ENCODE data around the gene MND1.
"Not testable (repeated sequence)": the region's sequence is repeated elsewhere in the genome, so short reads cannot be mapped to it uniquely, and the experiment has no call there.

The MND1 gene

DNA sequence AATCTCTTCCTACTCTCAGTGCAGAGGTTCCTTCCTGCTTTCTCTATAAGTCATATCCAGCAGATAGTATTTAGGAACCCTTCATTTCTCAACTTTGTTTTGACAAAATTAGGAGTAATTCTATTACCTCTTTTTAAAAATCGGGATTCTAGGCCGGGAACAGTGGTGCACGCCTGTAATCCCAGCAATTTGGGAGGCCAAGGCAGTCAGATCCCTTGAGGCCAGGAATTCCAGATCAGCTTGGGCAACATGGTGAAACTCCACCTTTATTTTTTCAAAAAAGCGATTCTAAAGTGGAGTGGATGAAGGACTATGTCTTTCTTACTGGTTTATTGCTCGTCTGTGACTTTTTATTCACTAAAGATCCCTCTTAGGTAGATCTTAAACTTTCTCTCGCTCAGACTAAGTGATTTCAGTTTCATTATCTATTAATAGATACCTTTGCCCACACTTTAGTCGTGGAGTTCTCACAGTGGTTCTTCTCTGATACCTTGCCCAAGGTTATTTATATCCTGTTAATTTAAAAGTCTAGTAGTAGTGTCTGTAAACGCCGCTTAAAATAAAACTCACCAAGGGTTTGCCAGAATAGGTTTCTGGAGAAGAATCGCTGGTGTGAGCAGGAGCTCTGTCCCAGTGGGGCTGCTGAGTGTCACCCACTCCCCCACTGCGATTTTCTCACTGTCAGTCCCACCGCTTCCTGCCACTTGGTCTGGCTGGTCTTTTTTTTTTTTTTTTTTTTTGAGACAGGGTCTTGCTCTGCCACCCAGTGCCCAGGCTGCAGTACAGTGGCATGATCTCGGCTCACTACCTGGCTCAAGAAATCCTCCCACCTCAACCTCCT is 94.6 kb downstream of the MND1 start:
- no peak for DNase-seq (ENCODE audit: low read depth in 1 of 2, low spot score in 1 of 2)

DNA sequence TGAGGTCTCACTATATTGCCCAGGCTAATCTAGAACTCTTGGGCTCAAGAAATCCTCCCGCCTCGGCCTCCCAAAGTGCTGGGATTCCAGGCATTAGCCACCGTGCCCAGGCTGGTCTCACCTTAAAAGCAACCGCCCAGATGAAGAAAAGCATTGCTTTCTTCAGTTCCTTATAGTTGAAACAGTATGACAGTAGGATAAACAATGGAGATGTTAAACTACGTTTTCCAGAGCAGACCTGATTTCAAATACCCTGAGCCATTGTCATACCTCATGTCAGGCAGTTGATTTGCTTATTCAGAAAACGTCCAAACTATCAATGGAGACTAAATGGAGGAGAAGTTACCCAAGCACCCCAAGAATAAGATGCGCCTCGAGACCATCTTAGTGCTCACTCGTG is 95.3 kb downstream of the MND1 start:
- no peak for DNase-seq (ENCODE audit: low read depth in 1 of 2, low spot score in 1 of 2)

DNA sequence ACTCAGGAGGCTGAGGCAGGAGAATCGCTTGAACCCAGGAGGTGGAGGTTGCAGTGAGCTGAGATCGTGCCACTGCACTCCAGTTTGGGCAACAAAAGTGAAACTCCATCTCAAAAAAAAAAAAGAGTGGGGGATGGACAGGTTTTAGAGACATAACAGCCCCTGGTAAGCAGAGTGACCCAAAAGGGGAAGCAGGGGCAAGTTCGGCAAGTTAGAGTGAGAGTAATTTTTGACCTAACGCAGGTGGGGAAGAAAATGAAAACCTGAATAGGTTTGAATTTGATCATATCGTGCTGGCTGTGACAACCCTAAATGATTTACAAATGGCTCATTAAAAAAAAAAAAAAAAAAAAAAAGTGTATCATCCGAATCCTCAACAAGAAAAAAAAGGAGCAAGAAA is 96.0 kb downstream of the MND1 start:
- no peak for DNase-seq (ENCODE audit: low read depth in 1 of 2, low spot score in 1 of 2)

DNA sequence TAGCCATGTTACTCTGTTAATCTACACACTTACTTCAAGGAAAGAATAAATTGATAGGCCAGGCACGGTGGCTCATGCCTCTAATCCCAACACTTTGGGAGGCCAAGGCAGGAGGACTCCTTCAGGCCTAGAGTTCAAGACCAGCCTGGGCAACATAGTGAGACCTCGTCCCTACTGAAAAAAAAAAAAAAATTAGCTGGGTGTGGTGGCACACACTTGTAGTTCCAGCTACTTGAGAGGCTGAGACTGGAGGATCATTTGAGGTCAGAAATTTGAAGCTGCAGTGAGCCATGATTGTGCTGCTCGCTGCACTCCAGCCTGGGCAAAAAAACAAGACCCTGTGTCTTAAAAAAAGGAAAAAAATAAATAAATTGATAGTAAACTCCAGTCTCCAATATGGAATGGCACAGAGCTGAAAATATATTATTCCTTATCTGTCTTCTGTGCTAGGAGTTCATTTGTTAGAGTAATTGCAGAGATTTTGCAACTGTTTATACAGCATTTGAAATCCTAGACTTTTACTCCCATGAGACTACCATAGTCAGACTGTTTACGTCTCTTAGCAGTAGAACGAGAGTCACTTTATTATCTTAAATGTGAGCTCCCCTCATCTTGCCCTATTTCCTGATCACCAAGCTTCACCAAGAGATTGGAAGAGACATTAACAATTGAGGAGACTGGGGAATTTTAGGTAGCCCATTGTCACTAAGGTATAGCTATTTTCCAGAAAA is 102.9 kb downstream of the MND1 start:
- DNase-seq (ENCODE audit: low read depth in 1 of 2, low spot score in 1 of 2): no peak

DNA sequence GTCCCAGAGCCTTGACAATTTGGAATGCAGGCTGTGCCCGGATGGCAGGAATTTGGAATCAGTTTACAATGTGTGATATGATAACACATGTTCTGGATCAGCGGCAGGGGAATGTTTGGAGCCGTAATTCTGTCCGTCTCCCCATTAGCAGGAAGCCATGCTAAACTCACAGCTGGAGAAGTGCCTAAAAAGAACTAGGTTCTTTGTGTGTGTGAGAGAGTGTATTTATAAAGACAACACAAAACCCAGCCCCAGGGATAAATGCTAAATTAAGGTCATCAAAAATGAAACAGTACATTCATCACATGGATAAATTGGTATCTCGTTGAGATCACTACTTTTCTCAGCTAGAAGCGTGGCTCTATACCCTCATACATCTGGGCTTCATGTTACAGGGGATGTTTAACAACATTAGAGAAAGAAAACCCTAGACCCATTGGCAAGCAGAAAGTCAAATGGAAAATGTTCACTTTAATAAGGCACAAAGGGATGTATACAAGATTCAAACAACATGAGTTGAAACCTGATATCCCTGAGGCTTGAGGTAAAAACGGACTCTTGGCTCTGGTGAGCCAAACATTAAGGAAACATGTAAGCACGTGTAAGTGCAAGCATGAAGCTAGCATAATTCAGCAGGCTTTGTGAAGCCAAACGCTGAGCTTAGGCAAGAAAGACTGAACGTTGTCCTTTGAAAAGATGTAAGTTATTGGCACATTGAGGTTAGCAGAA is 103.7 kb downstream of the MND1 start:
- no peak for DNase-seq (ENCODE audit: low read depth in 1 of 2, low spot score in 1 of 2)

DNA sequence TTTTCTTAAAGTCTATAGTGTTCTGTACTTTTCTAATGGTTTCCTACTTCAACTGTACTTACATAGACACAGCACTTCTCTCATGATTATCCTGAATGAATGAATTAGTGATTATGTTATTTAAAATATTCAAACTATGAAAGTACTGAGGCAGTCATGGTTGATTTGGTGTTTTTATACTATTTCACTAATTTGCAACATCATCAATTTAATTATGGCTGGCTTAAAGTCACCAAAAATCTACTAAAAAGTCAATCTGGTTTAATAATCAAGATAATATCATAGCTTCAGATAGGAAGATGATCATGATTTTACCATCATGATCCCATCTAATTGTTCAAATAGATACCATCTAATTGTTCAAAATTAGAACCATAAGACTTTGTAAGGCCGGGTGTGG is 104.8 kb downstream of the MND1 start:
- DNase-seq (ENCODE audit: low read depth in 1 of 2, low spot score in 1 of 2): no peak

DNA sequence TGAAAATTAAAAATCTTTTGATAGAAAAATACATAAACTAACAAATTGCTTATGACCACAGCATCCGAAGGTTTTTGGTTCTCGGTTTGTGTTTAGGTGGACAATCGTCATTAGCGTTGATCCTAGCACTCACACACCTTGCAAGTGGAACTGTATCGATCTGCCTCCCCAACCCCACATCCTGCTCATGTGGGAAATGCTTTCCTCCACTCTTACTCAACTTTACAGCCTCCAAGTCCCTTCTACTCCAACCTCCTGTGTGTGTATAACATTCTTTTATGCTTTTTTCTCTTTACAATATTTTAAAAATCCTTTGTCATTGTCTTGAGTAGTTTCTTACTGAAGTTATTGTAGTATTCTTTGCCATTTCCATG is 106.0 kb downstream of the MND1 start:
- DNase-seq (ENCODE audit: low read depth in 1 of 2, low spot score in 1 of 2): no peak

DNA sequence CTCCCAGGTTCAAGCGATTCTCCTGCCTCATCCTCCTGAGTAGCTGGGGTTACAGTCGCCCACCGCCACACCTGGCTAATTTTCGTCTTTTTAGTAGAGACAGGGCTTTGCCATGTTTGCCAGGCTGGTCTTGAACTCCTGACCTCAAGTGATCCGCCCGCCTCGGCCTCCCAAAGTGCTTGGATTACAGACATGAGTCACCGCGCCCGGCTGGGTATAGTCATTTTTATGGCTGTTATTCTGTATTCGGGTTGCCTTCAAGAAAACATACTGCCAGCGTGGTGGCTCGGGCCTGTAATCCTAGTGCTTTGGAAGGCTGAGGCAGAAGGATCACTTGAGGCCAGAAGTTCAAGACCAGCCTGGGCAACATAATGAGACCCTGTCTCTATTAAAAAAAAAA is 106.7 kb downstream of the MND1 start:
- DNase-seq (ENCODE audit: low read depth in 1 of 2, low spot score in 1 of 2): not testable (repeated sequence)

DNA sequence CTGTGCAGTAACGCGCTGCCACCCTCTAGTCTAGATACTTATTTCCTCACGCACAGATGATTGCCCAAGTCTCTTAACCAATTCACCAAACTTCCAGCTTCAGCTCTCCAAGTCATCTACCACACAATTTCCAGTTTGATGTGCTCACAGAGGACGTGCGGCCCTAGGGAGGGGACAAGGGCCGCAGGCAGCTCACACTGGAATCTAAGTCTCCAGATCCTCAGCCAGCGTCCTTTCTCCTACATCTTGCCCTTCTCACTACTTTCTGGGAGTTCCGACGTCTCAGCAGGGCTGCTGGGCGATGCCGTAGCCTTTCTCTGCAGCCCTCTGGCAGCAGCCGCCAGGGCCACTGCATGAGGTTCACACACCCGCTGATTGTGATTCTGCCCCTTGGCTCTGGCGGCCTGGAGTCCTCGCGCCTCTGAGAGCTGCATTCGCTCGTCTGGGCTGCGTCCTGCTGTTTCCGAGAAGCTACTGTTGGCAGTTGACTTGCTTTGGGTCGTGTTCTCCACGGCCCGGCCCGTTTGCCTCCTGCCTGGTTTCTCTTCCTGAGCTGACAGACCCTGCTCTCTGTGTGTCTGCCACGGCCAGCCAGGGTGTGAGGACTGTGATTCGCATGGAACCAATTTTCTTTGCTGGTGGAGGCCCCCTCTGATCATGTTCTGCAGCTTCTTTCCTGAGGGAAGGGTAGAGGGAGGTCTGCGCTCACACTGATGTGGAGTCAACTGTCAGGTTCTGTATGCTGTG is 107.6 kb downstream of the MND1 start:
- no peak for DNase-seq (ENCODE audit: low read depth in 1 of 2, low spot score in 1 of 2)

DNA sequence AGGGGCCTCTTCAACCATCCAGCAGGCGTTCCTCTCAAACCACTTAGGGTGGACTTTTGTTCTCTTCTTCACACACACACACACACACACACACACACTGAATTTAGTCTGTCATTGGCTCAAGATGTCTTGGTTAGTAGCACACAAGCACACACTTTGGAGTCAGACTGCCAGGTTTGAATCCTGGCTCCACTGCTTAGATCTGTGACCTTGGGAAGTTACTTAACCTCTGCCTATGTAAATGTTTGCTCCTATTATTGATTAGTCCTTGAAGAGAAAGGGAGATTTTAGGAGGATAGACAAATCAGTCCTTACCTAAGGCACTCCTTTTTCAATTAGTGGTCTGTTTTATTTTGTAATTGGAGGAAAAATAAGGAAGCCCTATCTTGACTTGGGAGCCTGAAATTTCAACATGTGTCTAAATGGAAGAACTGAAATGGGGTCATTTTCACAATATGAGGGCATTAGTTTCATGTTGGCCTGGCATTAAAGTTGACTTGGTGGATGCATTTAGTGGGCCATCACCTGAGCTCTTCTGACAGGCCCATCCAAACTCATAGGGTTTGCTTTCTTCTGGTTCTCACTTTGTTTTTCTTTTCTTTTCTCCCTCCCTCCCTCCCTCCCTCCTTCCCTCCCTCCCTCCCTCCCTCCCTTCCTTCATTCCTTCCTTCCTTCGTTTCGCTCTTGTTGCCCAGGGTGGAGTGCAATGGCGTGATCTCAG is 108.3 kb downstream of the MND1 start:
- DNase-seq (ENCODE audit: low read depth in 1 of 2, low spot score in 1 of 2): no peak

DNA sequence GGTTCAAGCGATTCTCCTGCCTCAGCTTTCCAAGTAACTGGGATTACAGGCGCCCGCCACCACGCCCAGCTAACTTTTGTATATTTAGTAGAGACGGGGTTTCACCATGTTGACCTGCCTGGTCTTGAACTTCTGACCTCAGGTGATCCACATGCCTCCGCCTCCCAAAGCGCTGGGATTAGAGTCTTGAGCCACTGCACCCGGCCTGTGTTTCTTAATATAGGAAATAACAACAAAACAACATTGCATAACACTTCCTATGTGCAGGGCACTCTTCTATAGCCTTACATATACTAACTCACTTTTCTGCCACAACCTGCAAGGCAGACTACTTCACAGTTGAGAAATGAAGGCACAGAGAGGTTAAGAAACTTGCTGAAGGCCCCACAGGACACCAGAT is 108.9 kb downstream of the MND1 start:
- DNase-seq (ENCODE audit: low read depth in 1 of 2, low spot score in 1 of 2): no peak

DNA sequence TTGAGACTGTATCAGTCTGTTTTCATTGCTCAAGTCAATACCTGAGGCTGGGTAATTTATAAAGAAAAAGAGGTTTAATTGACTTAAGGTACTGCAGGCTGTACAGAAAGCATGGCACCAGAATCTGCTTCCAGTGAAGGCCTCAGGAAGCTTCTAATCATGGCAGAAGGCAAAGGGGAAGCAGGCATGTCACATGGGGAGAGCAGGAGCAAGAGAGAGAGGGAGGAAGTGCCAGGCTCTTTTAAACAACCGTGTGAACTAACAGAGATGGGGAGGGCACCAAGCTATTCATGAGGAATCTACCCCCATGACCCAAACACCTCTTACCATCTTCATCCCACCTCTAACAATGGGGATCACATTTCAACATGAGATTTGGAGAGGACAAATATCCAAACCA is 114.5 kb downstream of the MND1 start:
- no peak for DNase-seq (ENCODE audit: low read depth in 1 of 2, low spot score in 1 of 2)

DNA sequence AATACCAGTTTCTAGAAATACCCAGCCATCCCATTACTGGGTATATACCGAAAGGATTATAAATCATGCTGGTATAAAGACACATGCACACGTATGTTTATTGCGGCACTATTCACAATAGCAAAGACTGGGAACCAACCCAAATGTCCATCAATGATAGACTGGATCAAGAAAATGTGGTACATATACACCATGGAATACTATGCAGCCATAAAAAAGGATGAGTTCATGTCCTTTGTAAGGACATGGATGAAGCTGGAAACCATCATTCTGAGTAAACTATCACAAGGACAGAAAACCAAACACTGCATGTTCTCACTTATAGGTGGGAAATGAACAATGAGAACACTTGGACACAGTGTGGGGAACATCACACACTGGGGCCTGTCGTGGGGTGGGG is 117.1 kb downstream of the MND1 start:
- DNase-seq (ENCODE audit: low read depth in 1 of 2, low spot score in 1 of 2): not testable (repeated sequence)

DNA sequence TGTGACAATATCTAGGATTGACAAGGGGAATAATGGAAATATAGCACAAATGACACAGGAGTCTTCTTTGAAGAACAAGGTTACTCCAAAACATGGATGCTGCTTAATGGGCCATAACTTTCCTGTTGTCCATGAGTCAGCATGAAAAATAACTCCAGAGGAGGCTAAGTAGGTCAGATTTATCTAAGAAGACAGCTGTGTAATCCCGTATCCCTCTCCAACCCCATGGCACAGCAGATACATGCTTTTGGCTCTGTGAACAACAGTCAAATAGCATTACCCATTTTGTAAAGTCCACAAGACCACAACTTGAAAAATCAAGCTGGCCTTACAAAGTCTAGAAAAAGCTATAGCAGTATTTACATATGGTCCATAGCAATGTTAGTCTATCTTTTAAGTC is 119.6 kb downstream of the MND1 start:
- DNase-seq (ENCODE audit: low read depth in 1 of 2, low spot score in 1 of 2): no peak
